ENCODE data around the gene UGT1A6. TPM values are rescaled to one million over a fixed set of nuclear protein-coding genes. Genes with fewer than 3 reads are reported as not detected.

UGT1A6 gene
- total and polyA plus RNA-seq, 2 donors from 2014 or later, result 43.7 to 110 TPM

DNA sequence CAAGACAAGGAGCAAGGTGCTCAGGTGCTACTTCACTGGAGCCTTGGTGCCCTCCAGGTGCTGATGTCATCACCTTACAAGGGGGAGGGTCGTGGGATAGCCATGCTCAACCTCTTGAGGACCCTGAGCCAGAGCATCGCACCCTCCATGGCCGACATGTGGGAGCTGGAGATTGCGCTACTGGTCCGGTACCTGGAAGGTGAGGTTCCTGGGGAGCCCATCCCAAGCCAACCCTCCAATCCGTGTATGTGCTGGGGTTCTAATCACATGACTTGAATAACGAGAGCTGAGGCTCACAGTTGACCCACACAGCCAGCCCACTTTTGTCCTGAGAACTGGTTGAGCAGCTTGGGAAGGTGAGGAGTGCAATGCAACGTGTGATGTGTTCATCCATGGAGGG, 111.3 kb downstream of the UGT1A6 start:
- TF ChIP-seq, protein P1, sequence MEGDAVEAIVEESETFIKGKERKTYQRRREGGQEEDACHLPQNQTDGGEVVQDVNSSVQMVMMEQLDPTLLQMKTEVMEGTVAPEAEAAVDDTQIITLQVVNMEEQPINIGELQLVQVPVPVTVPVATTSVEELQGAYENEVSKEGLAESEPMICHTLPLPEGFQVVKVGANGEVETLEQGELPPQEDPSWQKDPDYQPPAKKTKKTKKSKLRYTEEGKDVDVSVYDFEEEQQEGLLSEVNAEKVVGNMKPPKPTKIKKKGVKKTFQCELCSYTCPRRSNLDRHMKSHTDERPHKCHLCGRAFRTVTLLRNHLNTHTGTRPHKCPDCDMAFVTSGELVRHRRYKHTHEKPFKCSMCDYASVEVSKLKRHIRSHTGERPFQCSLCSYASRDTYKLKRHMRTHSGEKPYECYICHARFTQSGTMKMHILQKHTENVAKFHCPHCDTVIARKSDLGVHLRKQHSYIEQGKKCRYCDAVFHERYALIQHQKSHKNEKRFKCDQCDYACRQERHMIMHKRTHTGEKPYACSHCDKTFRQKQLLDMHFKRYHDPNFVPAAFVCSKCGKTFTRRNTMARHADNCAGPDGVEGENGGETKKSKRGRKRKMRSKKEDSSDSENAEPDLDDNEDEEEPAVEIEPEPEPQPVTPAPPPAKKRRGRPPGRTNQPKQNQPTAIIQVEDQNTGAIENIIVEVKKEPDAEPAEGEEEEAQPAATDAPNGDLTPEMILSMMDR (IDR thresholded peaks at IDR 0.05; ENCODE audit: borderline replicate concordance, extremely low read depth, insufficient read depth), result no peak
- H3K4me3 ChIP-seq (ENCODE audit: low read length in 3 of 3), result no peak overlapping the region
- FAIRE-seq (no peak), DNase-seq (peak in 1 of 5 donors; percentile 33)
- no peaks in the 10 kb centered on the region for H3K27me3 ChIP-seq (ENCODE audit: control insufficient read depth, insufficient read depth, low read length)
- H3K9ac ChIP-seq (ENCODE audit: low read length in 3 of 3), result no peak overlapping the region
- intact Hi-C loops (cut with DNase I), result no loop called here
- no peaks in the 10 kb centered on the region for H3K36me3 ChIP-seq (ENCODE audit: control insufficient read depth in 2 of 3, insufficient read depth in 3 of 3, low read length in 3 of 3)
- H3K27ac ChIP-seq (ENCODE audit: low read depth in 2 of 2, low read length in 2 of 2), result no peak overlapping the region
- no peaks in the 10 kb centered on the region for H3K4me1 ChIP-seq (ENCODE audit: control insufficient read depth in 2 of 3, insufficient read depth in 2 of 3, low read depth in 1 of 3, low read length in 3 of 3)
- H3K9me3 ChIP-seq (ENCODE audit: control insufficient read depth in 2 of 3, insufficient read depth in 1 of 3, low read length in 3 of 3), result no peaks in the 10 kb centered on the region

DNA sequence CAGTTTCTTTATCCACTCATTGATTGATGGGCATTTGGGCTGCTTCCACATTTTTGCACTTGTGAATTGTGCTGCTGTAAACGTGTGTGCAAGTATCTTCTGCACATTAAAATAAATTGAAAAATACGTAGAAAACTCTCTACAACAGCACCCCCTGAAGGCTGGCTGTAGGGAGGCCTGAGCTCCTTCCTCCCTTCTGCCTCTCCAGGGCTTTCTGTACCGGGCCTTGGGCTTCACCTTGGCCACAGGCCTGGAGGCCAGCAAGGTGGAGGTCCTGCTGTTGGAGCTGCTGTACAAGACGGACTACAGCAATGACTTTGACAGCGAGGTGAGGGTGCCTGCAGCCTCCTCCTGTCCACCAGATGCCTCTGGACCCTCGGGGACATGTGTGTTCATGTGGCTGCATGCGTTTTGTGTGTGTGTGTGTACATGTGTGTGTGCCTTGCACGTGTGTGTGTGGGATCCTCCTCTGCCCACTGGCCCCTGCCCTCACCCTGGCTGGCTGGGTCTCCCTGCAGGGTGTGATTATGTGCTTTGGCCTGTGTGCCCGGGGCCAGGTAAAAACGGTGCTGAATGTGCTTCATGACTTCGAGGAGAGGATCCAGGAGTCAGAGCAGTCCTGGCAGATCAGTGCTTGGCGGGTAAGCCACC, 114.7 kb downstream of the UGT1A6 start:
- H3K9me3 ChIP-seq (ENCODE audit: control insufficient read depth in 2 of 3, insufficient read depth in 1 of 3, low read length in 3 of 3), result no peaks in the 10 kb centered on the region
- H3K4me1 ChIP-seq (ENCODE audit: control insufficient read depth in 2 of 3, insufficient read depth in 2 of 3, low read depth in 1 of 3, low read length in 3 of 3), result no peaks in the 10 kb centered on the region
- FAIRE-seq (no peak), DNase-seq (peak in 2 of 5 donors; percentile 14 to 40)
- H3K36me3 ChIP-seq (ENCODE audit: control insufficient read depth in 2 of 3, insufficient read depth in 3 of 3, low read length in 3 of 3), result no peaks in the 10 kb centered on the region
- H3K27me3 ChIP-seq (ENCODE audit: control insufficient read depth, insufficient read depth, low read length), result no peaks in the 10 kb centered on the region
- intact Hi-C loops (cut with DNase I), result no loop called here
- H3K4me3 ChIP-seq (ENCODE audit: low read length in 3 of 3), result no peak overlapping the region
- no peak overlapping the region for H3K27ac ChIP-seq (ENCODE audit: low read depth in 2 of 2, low read length in 2 of 2)
- TF ChIP-seq, protein P1 (IDR thresholded peaks at IDR 0.05; ENCODE audit: borderline replicate concordance, extremely low read depth, insufficient read depth), result no peak
- no peak overlapping the region for H3K9ac ChIP-seq (ENCODE audit: low read length in 3 of 3)

DNA sequence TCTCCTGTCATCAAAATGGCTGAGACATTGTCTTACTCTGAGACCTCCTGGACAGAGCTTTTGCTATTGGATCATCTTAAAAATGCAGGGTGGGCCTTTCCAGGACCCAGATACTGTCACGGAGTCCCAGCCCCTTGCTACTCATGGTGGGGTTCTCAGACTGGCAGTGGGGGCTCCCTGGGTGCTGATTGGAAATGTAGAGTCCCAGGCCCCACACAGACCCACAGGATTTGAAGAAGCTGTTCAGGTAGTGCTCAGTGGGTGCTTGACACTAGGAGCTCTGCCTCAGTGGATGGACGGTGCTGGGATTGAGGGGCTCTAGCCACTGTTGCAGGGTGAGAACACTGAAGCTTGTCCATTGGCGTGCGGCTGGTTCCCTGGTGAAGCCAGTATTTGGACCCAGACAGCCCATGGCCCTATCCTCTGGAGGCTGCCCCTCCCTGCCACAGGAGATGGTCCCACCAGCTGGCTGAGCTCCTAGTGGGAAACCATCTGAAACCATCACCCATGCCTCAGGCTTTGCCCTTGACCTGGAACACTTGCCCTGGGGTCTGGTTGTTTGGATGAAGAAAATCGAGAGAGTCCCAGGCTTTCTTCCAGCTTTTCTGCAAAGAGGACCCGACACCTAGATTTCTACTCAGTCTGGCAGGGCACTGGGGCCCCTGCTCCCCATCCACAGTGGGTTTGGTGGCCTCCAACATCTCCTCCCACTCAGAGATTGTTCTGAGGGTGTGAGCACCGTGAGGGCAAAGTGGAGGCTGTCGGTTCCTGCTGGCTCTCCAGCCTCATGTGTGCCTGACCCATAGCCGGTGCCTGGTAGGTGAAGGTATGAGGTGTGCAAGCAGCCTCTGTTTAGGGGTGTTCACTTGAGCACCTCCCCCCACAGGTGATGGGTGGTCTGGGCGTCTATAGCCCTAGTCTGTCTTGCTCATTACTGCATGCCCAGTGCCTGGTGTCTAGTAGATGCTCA, 115.6 kb downstream of the UGT1A6 start:
- H3K4me1 ChIP-seq (ENCODE audit: control insufficient read depth in 2 of 3, insufficient read depth in 2 of 3, low read depth in 1 of 3, low read length in 3 of 3), result no peaks in the 10 kb centered on the region
- H3K9me3 ChIP-seq (ENCODE audit: control insufficient read depth in 2 of 3, insufficient read depth in 1 of 3, low read length in 3 of 3), result no peaks in the 10 kb centered on the region
- H3K36me3 ChIP-seq (ENCODE audit: control insufficient read depth in 2 of 3, insufficient read depth in 3 of 3, low read length in 3 of 3), result no peaks in the 10 kb centered on the region
- H3K27me3 ChIP-seq (ENCODE audit: control insufficient read depth, insufficient read depth, low read length), result no peaks in the 10 kb centered on the region
- H3K27ac ChIP-seq (ENCODE audit: low read depth in 2 of 2, low read length in 2 of 2), result no peak overlapping the region
- no peak overlapping the region for H3K4me3 ChIP-seq (ENCODE audit: low read length in 3 of 3)
- DNase-seq, result peak in 3 of 5 donors; percentile 3 to 46 (median 7)
- FAIRE-seq, result no peak
- intact Hi-C loops (cut with DNase I), result no loop called here
- H3K9ac ChIP-seq (ENCODE audit: low read length in 3 of 3), result no peak overlapping the region
- TF ChIP-seq, protein P1 (IDR thresholded peaks at IDR 0.05; ENCODE audit: borderline replicate concordance, extremely low read depth, insufficient read depth), result no peak
